Measurements from ENCODE around the gene CCDC188.
A peak's percentile ranks its signal among the peaks of the same experiment; 100 is the strongest.

DNA sequence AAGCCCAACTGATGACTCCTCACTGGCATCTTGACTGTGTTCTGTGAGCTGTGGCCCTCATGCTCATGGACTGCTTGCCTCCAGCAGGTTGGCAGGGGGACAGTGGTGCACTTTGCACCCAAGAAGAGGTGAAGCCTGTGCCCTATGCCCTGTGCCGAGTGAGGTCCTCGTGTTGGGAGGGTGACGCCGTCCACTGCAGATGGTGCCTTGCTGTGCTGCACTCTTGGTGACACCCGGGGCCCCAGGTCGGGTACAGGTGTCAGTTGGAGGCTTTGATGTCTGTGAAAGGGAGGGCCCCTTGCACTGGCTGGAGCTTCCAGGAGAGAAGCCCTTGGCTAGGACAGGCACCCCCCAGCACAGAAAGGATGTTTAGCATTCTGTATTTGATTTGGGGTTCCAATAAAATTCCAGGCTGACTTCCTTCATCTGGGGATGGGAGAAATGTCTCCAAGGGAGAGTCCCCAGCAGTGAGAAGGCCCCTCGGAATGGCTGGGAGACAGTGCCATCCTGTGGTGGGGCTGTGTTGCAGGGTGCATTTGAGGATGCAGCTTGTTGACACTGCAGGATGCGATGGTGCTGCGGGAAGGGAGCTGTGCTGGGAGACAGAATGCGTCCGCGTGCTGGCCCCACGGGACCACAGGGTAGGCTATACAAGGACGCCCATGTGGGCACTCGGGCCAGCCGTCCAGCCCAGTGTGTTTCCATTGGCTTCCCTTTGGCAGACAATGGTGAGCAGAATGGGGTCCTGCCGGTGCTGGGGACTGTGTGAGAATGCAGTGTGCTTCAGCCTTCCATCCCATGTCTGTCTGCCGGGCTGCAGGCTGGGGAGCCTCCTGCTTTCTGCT, 21.7 kb downstream of the CCDC188 start:
- TF ChIP-seq, protein P1, sequence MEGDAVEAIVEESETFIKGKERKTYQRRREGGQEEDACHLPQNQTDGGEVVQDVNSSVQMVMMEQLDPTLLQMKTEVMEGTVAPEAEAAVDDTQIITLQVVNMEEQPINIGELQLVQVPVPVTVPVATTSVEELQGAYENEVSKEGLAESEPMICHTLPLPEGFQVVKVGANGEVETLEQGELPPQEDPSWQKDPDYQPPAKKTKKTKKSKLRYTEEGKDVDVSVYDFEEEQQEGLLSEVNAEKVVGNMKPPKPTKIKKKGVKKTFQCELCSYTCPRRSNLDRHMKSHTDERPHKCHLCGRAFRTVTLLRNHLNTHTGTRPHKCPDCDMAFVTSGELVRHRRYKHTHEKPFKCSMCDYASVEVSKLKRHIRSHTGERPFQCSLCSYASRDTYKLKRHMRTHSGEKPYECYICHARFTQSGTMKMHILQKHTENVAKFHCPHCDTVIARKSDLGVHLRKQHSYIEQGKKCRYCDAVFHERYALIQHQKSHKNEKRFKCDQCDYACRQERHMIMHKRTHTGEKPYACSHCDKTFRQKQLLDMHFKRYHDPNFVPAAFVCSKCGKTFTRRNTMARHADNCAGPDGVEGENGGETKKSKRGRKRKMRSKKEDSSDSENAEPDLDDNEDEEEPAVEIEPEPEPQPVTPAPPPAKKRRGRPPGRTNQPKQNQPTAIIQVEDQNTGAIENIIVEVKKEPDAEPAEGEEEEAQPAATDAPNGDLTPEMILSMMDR (IDR thresholded peaks at IDR 0.05; ENCODE audit: low read depth, low read length) = peak; percentile 62
- TF ChIP-seq EZH2phosphoT487 (IDR thresholded peaks at IDR 0.05; ENCODE audit: low read depth) = no peak
